Measurements from ENCODE around the gene ANO10. TPM values are rescaled to one million over a fixed set of nuclear protein-coding genes. Genes with fewer than 3 reads are reported as not detected.

The ANO10 gene
- polyA plus RNA-seq, 1 donor from 2014 or later: 11.1 TPM

DNA sequence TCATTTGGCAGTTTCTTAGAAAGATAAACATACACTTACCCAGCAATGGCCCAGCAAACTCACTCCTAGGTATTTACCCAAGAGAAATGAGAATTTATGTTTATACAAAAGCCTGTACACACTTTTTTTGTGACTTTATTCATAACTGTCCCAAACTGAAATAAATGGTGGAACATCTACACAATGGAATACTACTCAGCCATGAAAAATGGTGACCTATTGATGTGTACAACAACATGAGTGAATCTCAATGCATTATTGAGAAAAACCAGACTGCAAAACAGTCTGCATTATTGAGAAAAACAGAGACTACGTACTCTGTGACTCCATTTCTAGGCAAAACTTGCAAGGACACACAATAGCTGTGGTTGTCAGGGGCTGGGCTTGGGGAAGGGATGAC, 298.3 kb downstream of the ANO10 start:
- H3K79me2 ChIP-seq (replicated peaks; ENCODE audit: insufficient read depth, low read length): no peaks in the 10 kb centered on the region
- no peaks in the 10 kb centered on the region for H3F3A ChIP-seq (ENCODE audit: insufficient read depth, low read length, poor library complexity, severe bottlenecking)
- H3K27me3 ChIP-seq (ENCODE audit: insufficient read depth, low read depth, low read length): no peaks in the 10 kb centered on the region
- H3K9me2 ChIP-seq (ENCODE audit: insufficient read depth, low read length): no peaks in the 10 kb centered on the region
- no peaks in the 10 kb centered on the region for H3K9me3 ChIP-seq (ENCODE audit: low read length)
- H3K9ac ChIP-seq (ENCODE audit: low read length): no peak overlapping the region
- no peak for TF ChIP-seq POLR2AphosphoS5 (IDR thresholded peaks at IDR 0.05)
- TF ChIP-seq RAD21 (conservative IDR thresholded peaks at IDR 0.05): no peak
- no peak for TF ChIP-seq SMC3 (conservative IDR thresholded peaks at IDR 0.05; ENCODE audit: poor library complexity)
- TF ChIP-seq EZH2 (IDR thresholded peaks at IDR 0.05; ENCODE audit: borderline replicate concordance, insufficient read depth, low read length, poor library complexity, severe bottlenecking): no peak
- no peak for TF ChIP-seq MXI1 (conservative IDR thresholded peaks at IDR 0.05; ENCODE audit: poor library complexity, severe bottlenecking)
- TF ChIP-seq, protein P1, sequence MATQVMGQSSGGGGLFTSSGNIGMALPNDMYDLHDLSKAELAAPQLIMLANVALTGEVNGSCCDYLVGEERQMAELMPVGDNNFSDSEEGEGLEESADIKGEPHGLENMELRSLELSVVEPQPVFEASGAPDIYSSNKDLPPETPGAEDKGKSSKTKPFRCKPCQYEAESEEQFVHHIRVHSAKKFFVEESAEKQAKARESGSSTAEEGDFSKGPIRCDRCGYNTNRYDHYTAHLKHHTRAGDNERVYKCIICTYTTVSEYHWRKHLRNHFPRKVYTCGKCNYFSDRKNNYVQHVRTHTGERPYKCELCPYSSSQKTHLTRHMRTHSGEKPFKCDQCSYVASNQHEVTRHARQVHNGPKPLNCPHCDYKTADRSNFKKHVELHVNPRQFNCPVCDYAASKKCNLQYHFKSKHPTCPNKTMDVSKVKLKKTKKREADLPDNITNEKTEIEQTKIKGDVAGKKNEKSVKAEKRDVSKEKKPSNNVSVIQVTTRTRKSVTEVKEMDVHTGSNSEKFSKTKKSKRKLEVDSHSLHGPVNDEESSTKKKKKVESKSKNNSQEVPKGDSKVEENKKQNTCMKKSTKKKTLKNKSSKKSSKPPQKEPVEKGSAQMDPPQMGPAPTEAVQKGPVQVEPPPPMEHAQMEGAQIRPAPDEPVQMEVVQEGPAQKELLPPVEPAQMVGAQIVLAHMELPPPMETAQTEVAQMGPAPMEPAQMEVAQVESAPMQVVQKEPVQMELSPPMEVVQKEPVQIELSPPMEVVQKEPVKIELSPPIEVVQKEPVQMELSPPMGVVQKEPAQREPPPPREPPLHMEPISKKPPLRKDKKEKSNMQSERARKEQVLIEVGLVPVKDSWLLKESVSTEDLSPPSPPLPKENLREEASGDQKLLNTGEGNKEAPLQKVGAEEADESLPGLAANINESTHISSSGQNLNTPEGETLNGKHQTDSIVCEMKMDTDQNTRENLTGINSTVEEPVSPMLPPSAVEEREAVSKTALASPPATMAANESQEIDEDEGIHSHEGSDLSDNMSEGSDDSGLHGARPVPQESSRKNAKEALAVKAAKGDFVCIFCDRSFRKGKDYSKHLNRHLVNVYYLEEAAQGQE (IDR thresholded peaks at IDR 0.05; ENCODE audit: borderline replicate concordance): no peak
- no peak for TF ChIP-seq EP300 (conservative IDR thresholded peaks at IDR 0.05; ENCODE audit: poor library complexity, severe bottlenecking)
- no peak for TF ChIP-seq TAF1 (IDR thresholded peaks at IDR 0.05; ENCODE audit: low read depth)
- TF ChIP-seq, protein P2, sequence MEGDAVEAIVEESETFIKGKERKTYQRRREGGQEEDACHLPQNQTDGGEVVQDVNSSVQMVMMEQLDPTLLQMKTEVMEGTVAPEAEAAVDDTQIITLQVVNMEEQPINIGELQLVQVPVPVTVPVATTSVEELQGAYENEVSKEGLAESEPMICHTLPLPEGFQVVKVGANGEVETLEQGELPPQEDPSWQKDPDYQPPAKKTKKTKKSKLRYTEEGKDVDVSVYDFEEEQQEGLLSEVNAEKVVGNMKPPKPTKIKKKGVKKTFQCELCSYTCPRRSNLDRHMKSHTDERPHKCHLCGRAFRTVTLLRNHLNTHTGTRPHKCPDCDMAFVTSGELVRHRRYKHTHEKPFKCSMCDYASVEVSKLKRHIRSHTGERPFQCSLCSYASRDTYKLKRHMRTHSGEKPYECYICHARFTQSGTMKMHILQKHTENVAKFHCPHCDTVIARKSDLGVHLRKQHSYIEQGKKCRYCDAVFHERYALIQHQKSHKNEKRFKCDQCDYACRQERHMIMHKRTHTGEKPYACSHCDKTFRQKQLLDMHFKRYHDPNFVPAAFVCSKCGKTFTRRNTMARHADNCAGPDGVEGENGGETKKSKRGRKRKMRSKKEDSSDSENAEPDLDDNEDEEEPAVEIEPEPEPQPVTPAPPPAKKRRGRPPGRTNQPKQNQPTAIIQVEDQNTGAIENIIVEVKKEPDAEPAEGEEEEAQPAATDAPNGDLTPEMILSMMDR (IDR thresholded peaks at IDR 0.05; ENCODE audit: poor library complexity, severe bottlenecking): no peak
- no peak overlapping the region for H2AFZ ChIP-seq (ENCODE audit: low read depth, low read length)
- H3K4me2 ChIP-seq (ENCODE audit: low read length): no peak overlapping the region
- no peak overlapping the region for H3K4me3 ChIP-seq (ENCODE audit: low read length)
- H3K27ac ChIP-seq (ENCODE audit: low read length): no peak overlapping the region
- no peaks in the 10 kb centered on the region for H3K36me3 ChIP-seq (ENCODE audit: insufficient read depth, low read length)
- no peaks in the 10 kb centered on the region for H4K20me1 ChIP-seq (ENCODE audit: insufficient read depth)

DNA sequence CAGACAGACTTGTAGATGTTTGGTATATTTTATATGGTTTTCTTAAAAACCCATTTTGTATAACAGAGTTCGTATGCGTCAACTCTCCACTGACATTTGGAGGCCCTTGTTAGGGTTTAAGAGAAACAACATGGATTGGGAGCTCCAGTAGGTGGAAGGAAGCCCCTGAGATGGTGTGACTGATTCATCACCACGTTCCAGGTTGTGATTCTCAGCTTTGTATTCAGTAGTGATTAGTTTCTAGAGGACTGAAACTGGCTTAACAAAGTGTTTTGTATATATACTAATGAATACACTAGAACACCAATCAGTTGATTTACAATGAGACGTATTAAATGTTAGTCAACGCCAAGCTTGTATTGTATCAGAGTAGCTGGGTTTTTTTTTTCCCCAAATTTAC, 301.5 kb downstream of the ANO10 start:
- TF ChIP-seq POLR2AphosphoS5 (IDR thresholded peaks at IDR 0.05) (no peak), MXI1 (conservative IDR thresholded peaks at IDR 0.05; ENCODE audit: poor library complexity, severe bottlenecking) (no peak), EZH2 (IDR thresholded peaks at IDR 0.05; ENCODE audit: borderline replicate concordance, insufficient read depth, low read length, poor library complexity, severe bottlenecking) (no peak), TAF1 (IDR thresholded peaks at IDR 0.05; ENCODE audit: low read depth) (no peak), RAD21 (conservative IDR thresholded peaks at IDR 0.05) (no peak), SMC3 (conservative IDR thresholded peaks at IDR 0.05; ENCODE audit: poor library complexity) (no peak), EP300 (conservative IDR thresholded peaks at IDR 0.05; ENCODE audit: poor library complexity, severe bottlenecking) (no peak)
- TF ChIP-seq, protein P2 (IDR thresholded peaks at IDR 0.05; ENCODE audit: poor library complexity, severe bottlenecking): no peak
- TF ChIP-seq, protein P1 (IDR thresholded peaks at IDR 0.05; ENCODE audit: borderline replicate concordance): no peak
- H3K36me3 ChIP-seq (ENCODE audit: insufficient read depth, low read length): no peaks in the 10 kb centered on the region
- no peaks in the 10 kb centered on the region for H3K27me3 ChIP-seq (ENCODE audit: insufficient read depth, low read depth, low read length)
- no peaks in the 10 kb centered on the region for H3K9me2 ChIP-seq (ENCODE audit: insufficient read depth, low read length)
- no peaks in the 10 kb centered on the region for H4K20me1 ChIP-seq (ENCODE audit: insufficient read depth)
- H3K79me2 ChIP-seq (replicated peaks; ENCODE audit: insufficient read depth, low read length): peaks cover 5% of the 10 kb centered on the region
- no peak overlapping the region for H3K4me3 ChIP-seq (ENCODE audit: low read length)
- no peak overlapping the region for H2AFZ ChIP-seq (ENCODE audit: low read depth, low read length)
- no peaks in the 10 kb centered on the region for H3K9me3 ChIP-seq (ENCODE audit: low read length)
- H3K9ac ChIP-seq (ENCODE audit: low read length): no peak overlapping the region
- no peak overlapping the region for H3K27ac ChIP-seq (ENCODE audit: low read length)
- no peaks in the 10 kb centered on the region for H3F3A ChIP-seq (ENCODE audit: insufficient read depth, low read length, poor library complexity, severe bottlenecking)
- H3K4me2 ChIP-seq (ENCODE audit: low read length): no peak overlapping the region

Measured in neural cell (in vitro differentiated cells).